ENCODE data around the gene IER3. TPM values are rescaled to one million over a fixed set of nuclear protein-coding genes. Genes with fewer than 3 reads are reported as not detected.
A peak's percentile ranks its signal among the peaks of the same experiment; 100 is the strongest.

Gene IER3
- polyA plus RNA-seq, 3 donors = 30.6 to 188 (median 53.2) TPM

DNA sequence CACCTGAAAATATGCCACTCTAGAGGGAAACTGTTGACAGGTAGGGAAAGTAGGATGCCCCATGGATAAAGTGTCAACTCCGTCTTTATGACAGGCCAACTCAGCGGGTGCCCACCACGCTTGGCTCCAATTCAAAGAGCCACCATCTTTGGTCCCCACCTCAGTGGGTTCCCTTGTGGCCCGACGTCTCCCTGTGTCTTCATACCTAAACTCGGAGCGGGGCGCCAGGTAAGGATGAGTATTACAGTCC lies 27.5 kb downstream of the IER3 start:
- Histone ChIP-seq H2AFZ (ENCODE audit: insufficient read depth, low read depth, low read length, poor library complexity, severe bottlenecking) (peak overlapping the region; percentile 90), H3K79me2 (ENCODE audit: insufficient read depth, low read length) (peaks cover 58% of the 10 kb centered on the region), H3K4me2 (replicated peaks; ENCODE audit: extremely low read depth, low read length, poor library complexity, severe bottlenecking) (peak overlapping the region; percentile 86), H3K36me3 (replicated peaks in 1 of 2; ENCODE audit: control insufficient read depth in 1 of 2, insufficient read depth in 2 of 2, low read length in 2 of 2) (peaks cover 13 to 21% of the 10 kb centered on the region in 2 donors), H3K27me3 (ENCODE audit: control insufficient read depth in 2 of 2, insufficient read depth in 2 of 2, low read length in 2 of 2) (no peaks in the 10 kb centered on the region), H3K9me3 (replicated peaks in 1 of 2; ENCODE audit: control insufficient read depth in 1 of 2, insufficient read depth in 1 of 2, low read length in 2 of 2) (no peaks in the 10 kb centered on the region), H3K4me1 (ENCODE audit: control insufficient read depth in 1 of 2, insufficient read depth in 2 of 2, low read length in 2 of 2) (peaks cover 33 to 39% of the 10 kb centered on the region in 2 donors), H3K4me3 (replicated peaks in 1 of 3; ENCODE audit: low read depth in 2 of 3, low read length in 3 of 3) (peak overlapping the region; percentile 90 to 95 (median 92)), H4K20me1 (ENCODE audit: insufficient read depth, low read length) (peaks cover 4% of the 10 kb centered on the region), H3K27ac (ENCODE audit: low read depth in 1 of 2, low read length in 2 of 2) (peak overlapping the region; percentile 77 to 91), H3K9ac (ENCODE audit: insufficient read depth, low read length, poor library complexity, severe bottlenecking) (peak overlapping the region; percentile 78)
- peaks cover 26 to 29% of the 10 kb centered on the region in 2 donors for H3K36me3 Mint-ChIP-seq
- peak overlapping the region; percentile 91 to 95 for H3K4me3 Mint-ChIP-seq
- DNase-seq = no peak
- intact Hi-C loops (cut with micrococcal nuclease) = no loop called here
- WGBS (ENCODE audit: insufficient coverage) = 9% methylated on average over 3 of the region's 8 CpGs
- peaks cover 0 to 2% (median 0%) of the 10 kb centered on the region in 3 donors for H3K27me3 Mint-ChIP-seq (ENCODE audit: low read depth in 3 of 3)
- TF ChIP-seq, protein P1, sequence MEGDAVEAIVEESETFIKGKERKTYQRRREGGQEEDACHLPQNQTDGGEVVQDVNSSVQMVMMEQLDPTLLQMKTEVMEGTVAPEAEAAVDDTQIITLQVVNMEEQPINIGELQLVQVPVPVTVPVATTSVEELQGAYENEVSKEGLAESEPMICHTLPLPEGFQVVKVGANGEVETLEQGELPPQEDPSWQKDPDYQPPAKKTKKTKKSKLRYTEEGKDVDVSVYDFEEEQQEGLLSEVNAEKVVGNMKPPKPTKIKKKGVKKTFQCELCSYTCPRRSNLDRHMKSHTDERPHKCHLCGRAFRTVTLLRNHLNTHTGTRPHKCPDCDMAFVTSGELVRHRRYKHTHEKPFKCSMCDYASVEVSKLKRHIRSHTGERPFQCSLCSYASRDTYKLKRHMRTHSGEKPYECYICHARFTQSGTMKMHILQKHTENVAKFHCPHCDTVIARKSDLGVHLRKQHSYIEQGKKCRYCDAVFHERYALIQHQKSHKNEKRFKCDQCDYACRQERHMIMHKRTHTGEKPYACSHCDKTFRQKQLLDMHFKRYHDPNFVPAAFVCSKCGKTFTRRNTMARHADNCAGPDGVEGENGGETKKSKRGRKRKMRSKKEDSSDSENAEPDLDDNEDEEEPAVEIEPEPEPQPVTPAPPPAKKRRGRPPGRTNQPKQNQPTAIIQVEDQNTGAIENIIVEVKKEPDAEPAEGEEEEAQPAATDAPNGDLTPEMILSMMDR (IDR thresholded peaks at IDR 0.05) = no peak
- peaks cover 30% of the 10 kb centered on the region for H3K4me1 Mint-ChIP-seq
- no peaks in the 10 kb centered on the region for H3K9me3 Mint-ChIP-seq
- H3K27ac Mint-ChIP-seq = peak overlapping the region; percentile 96 to 99 (median 97)

DNA sequence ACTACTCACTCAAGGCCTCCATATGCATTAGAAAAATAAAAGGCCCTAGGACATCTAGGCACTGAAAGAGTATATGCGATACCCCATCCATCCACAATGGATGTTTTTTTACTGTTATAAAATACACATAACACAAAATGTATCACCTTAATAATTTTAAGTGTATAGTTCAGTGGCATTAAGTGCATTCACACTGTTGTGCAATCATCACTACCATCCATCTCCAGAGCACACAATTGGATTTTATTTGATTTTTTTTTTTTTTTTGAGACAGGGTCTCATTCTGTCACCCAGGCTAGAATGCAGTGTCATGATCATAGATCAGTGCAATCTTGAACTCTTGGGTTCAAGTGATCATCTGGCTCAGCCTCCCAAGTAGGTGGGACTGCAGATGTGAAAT lies 30.1 kb downstream of the IER3 start:
- Histone ChIP-seq H3K79me2 (ENCODE audit: insufficient read depth, low read length) (peaks cover 36% of the 10 kb centered on the region), H3K27ac (ENCODE audit: low read depth in 1 of 2, low read length in 2 of 2) (no peak overlapping the region), H3K9ac (ENCODE audit: insufficient read depth, low read length, poor library complexity, severe bottlenecking) (no peak overlapping the region), H4K20me1 (ENCODE audit: insufficient read depth, low read length) (no peaks in the 10 kb centered on the region), H3K4me1 (ENCODE audit: control insufficient read depth in 1 of 2, insufficient read depth in 2 of 2, low read length in 2 of 2) (peaks cover 24 to 28% of the 10 kb centered on the region in 2 donors), H3K27me3 (ENCODE audit: control insufficient read depth in 2 of 2, insufficient read depth in 2 of 2, low read length in 2 of 2) (no peaks in the 10 kb centered on the region), H3K9me3 (replicated peaks in 1 of 2; ENCODE audit: control insufficient read depth in 1 of 2, insufficient read depth in 1 of 2, low read length in 2 of 2) (no peaks in the 10 kb centered on the region), H3K36me3 (replicated peaks in 1 of 2; ENCODE audit: control insufficient read depth in 1 of 2, insufficient read depth in 2 of 2, low read length in 2 of 2) (peaks cover 21 to 45% of the 10 kb centered on the region in 2 donors), H2AFZ (ENCODE audit: insufficient read depth, low read depth, low read length, poor library complexity, severe bottlenecking) (no peak overlapping the region), H3K4me2 (replicated peaks; ENCODE audit: extremely low read depth, low read length, poor library complexity, severe bottlenecking) (no peak overlapping the region), H3K4me3 (replicated peaks in 1 of 3; ENCODE audit: low read depth in 2 of 3, low read length in 3 of 3) (no peak overlapping the region)
- Mint-ChIP-seq H3K27me3 (ENCODE audit: low read depth in 3 of 3) (peaks cover 0 to 2% (median 0%) of the 10 kb centered on the region in 3 donors), H3K4me1 (peaks cover 20% of the 10 kb centered on the region), H3K9me3 (no peaks in the 10 kb centered on the region), H3K4me3 (no peak overlapping the region), H3K36me3 (peaks cover 39 to 47% of the 10 kb centered on the region in 2 donors), H3K27ac (no peak overlapping the region)
- intact Hi-C loops (cut with micrococcal nuclease) = no loop called here
- no CpG with 5 or more reads among the region's 1 CpG for WGBS (ENCODE audit: insufficient coverage)
- DNase-seq = no peak
- TF ChIP-seq, protein P1 (IDR thresholded peaks at IDR 0.05) = no peak
